ENCODE results near the gene PSD.

DNA sequence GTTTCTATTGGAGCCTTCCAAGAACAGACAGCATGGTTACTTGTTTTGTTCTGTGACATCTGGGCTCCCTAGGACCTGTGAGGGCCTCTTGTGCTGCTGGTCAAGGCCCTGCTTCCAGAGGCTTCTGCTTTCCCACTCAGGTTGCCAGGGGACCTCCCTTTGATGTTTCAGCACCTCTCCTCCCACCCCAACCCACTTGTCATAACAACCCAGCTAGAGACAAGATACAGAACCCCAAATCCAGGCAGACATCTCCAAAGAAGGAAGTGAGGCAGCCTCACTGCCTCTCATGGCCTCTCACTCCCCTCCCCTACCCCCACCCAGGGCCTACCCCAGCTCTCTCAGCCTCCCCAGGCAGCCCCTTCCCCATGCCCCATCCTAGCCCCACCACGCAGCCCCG is 11.8 kb downstream of the PSD start:
- TF ChIP-seq, protein P1, sequence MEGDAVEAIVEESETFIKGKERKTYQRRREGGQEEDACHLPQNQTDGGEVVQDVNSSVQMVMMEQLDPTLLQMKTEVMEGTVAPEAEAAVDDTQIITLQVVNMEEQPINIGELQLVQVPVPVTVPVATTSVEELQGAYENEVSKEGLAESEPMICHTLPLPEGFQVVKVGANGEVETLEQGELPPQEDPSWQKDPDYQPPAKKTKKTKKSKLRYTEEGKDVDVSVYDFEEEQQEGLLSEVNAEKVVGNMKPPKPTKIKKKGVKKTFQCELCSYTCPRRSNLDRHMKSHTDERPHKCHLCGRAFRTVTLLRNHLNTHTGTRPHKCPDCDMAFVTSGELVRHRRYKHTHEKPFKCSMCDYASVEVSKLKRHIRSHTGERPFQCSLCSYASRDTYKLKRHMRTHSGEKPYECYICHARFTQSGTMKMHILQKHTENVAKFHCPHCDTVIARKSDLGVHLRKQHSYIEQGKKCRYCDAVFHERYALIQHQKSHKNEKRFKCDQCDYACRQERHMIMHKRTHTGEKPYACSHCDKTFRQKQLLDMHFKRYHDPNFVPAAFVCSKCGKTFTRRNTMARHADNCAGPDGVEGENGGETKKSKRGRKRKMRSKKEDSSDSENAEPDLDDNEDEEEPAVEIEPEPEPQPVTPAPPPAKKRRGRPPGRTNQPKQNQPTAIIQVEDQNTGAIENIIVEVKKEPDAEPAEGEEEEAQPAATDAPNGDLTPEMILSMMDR (conservative IDR thresholded peaks at IDR 0.05 in 1 of 2, IDR thresholded peaks at IDR 0.05 in 1 of 2; ENCODE audit: low read depth in 1 of 2, low read length in 2 of 2): no peak
- no peak for TF ChIP-seq EZH2 (IDR thresholded peaks at IDR 0.05; ENCODE audit: low read length, missing control alignments)
